Spleen (tissue), 7 donors: Measurements from ENCODE around the gene DHRSX.

Source experiments
- POLR2A ChIP-seq, 3 donors: fragments of 450-650 bp; IDR thresholded peaks; one replicate each; pipeline ENCODE4 v1.5.1; 2017; ENCODE audit warnings: antibody characterized with exemption in 3 of 3, mild to moderate bottlenecking in 1 of 3
- POLR2AphosphoS5 ChIP-seq, 3 donors: sonication (generic); formaldehyde crosslinking; IDR thresholded peaks; one replicate each; pipeline ENCODE4 v1.5.1; 2017; ENCODE audit warnings: antibody characterized with exemption in 3 of 3
- TF ChIP-seq, protein P1 (sequence below), 11 experiments: fragments of 200-600 bp in 7 of 11; fragments of 450-650 bp in 4 of 11; sonication (generic) in 4 of 11; IDR thresholded peaks in 8 of 11; conservative IDR thresholded peaks in 3 of 11; 1 replicate in 7 of 11; 2 replicates in 4 of 11; pipeline versions ENCODE4 v1.4.0 to v1.8.0; 2016 to 2021; ENCODE audit warnings: antibody characterized with exemption in 11 of 11, inconsistent platforms in 4 of 11, mild to moderate bottlenecking in 1 of 11
- donor health status: DM: no; HTN: no; CAD: no; lungs with moderate emphysema.
- donor health status: DM: no; HTN: no; CAD: no.
- donor health status: DM: no; HTN: no; CAD: no.

DNA sequence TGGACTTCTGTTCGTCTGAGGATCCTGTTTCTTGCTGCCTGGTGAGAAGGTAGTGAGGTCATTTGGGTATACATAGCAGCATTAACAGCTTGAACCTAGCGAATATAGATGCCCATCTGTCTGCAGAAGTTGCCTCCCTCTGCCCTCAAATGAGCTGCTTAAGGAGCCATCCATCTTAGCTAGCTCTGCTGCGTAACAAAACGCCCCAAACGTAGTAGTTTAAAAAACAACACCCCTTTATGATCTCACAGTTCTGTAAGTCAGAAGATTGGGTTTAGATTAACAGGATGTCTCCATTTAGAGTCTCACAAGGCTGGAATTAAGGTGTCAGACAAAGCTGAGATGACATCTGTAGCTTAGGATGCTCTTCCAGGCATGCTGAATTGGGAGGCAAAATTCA, 185.3 kb downstream of the DHRSX start:
- TF ChIP-seq, protein P1, sequence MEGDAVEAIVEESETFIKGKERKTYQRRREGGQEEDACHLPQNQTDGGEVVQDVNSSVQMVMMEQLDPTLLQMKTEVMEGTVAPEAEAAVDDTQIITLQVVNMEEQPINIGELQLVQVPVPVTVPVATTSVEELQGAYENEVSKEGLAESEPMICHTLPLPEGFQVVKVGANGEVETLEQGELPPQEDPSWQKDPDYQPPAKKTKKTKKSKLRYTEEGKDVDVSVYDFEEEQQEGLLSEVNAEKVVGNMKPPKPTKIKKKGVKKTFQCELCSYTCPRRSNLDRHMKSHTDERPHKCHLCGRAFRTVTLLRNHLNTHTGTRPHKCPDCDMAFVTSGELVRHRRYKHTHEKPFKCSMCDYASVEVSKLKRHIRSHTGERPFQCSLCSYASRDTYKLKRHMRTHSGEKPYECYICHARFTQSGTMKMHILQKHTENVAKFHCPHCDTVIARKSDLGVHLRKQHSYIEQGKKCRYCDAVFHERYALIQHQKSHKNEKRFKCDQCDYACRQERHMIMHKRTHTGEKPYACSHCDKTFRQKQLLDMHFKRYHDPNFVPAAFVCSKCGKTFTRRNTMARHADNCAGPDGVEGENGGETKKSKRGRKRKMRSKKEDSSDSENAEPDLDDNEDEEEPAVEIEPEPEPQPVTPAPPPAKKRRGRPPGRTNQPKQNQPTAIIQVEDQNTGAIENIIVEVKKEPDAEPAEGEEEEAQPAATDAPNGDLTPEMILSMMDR (IDR thresholded peaks at IDR 0.05 in 8 of 11, conservative IDR thresholded peaks at IDR 0.05 in 3 of 11) = no peak
- TF ChIP-seq POLR2A (IDR thresholded peaks at IDR 0.05) (no peak), POLR2AphosphoS5 (IDR thresholded peaks at IDR 0.05) (no peak)
